IMR-90 (cell line): Measurements from ENCODE around the gene TTLL7.

Experiments
- CEBPB ChIP-seq: IDR thresholded peaks from 2 replicates; pipeline ENCODE4 v1.6.1; 2012; ENCODE audit warnings: low read depth, low read length, improper control_type of control experiment
- CHD1 ChIP-seq: IDR thresholded peaks from 2 replicates; pipeline ENCODE4 v1.6.1; 2012; ENCODE audit warnings: low read depth, low read length, improper control_type of control experiment
- CTCF ChIP-seq: conservative IDR thresholded peaks from 2 replicates; pipeline ENCODE4 v1.5.1; 2012; ENCODE audit warnings: mild to moderate bottlenecking, low read depth, low read length, improper control_type of control experiment
- ELK1 ChIP-seq: fragments of 150-350 bp; IDR thresholded peaks from 2 replicates; pipeline ENCODE4 v1.6.1; 2016; ENCODE audit warnings: low read depth, mild to moderate bottlenecking, low read length, moderate library complexity, borderline replicate concordance
- MAFK ChIP-seq: IDR thresholded peaks from 2 replicates; pipeline ENCODE4 v1.6.1; 2012; ENCODE audit warnings: low read depth, low read length, improper control_type of control experiment
- MXI1 ChIP-seq: IDR thresholded peaks from 2 replicates; pipeline ENCODE4 v1.6.1; 2012; ENCODE audit warnings: low read depth, mild to moderate bottlenecking, low read length, moderate library complexity, borderline replicate concordance
- POLR2A ChIP-seq: IDR thresholded peaks from 2 replicates; pipeline ENCODE4 v1.6.1; 2012; ENCODE audit warnings: mild to moderate bottlenecking, low read depth, low read length
- RAD21 ChIP-seq: IDR thresholded peaks from 2 replicates; pipeline ENCODE4 v1.6.1; 2012; ENCODE audit warnings: low read length, improper control_type of control experiment
- RCOR1 ChIP-seq: IDR thresholded peaks from 2 replicates; pipeline ENCODE4 v1.6.1; 2012; ENCODE audit warnings: mild to moderate bottlenecking, low read length, improper control_type of control experiment; ENCODE audit not compliant: insufficient replicate concordance

- TF ChIP-seq CTCF = no peak
- no peak for TF ChIP-seq CEBPB
- no peak for TF ChIP-seq RCOR1
- no peak for TF ChIP-seq CHD1
- no peak for TF ChIP-seq POLR2A
- TF ChIP-seq MXI1 = no peak
- no peak for TF ChIP-seq ELK1
- no peak for TF ChIP-seq MAFK
- no peak for TF ChIP-seq RAD21
These were observed 149.5 kb downstream of the TTLL7 start for GRCh38 chr1:83849191-83850061.
